ENCODE results near the gene TPP1.

- TF ChIP-seq CTCF (IDR thresholded peaks at IDR 0.05) (no peak), POLR2A (IDR thresholded peaks at IDR 0.05) (no peak)
Measured at GRCh38 chr11:6628526-6628925, 9.3 kb upstream of the TPP1 start.
